ENCODE data around the gene DUSP6. TPM values are rescaled to one million over a fixed set of nuclear protein-coding genes. Genes with fewer than 3 reads are reported as not detected.

The DUSP6 gene
- total and polyA plus RNA-seq, 9 of the 15 experiments (the other 6 are each of a cell fraction or from before 2014, with no cell fraction given), result 0.04 to 0.60 (median 0.08) TPM; not detected in 2

- peak overlapping the region; percentile 65; the same call in 2 of the 3 replicates for H3K27ac ChIP-seq (ENCODE audit: extremely low read depth, low read depth, low read length)
- DNase-seq (ENCODE audit: extremely low read depth in 1 of 4, low spot score in 3 of 4) (no peak), ATAC-seq (no peak; the same call in 2 of the 3 replicates), FAIRE-seq (no peak)
- intact Hi-C loops (cut with micrococcal nuclease), result no loop called here
- H3K4me3 ChIP-seq, result no peak overlapping the region
- ChIA-PET CTCF (ENCODE audit: low intra/inter-chr PET ratio) (no interaction called here), POLR2A (interaction anchor here (0.7 kb wide), 1 partner anchor 149 kb away, joined by 3 read pairs; no protein-coding TSS in a partner anchor)
- no peaks in the 10 kb centered on the region for H4K20me1 ChIP-seq (replicated peaks; ENCODE audit: control insufficient read depth, insufficient read depth, low read length)
- no TSS peak for BruUV-seq (replicated peaks)
- H3K79me2 ChIP-seq (ENCODE audit: control insufficient read depth, insufficient read depth, low read length), result no peaks in the 10 kb centered on the region
- in situ Hi-C loops (cut with MboI), result no loop called here
- H2AFZ ChIP-seq (ENCODE audit: low read depth, low read length), result peak overlapping the region; percentile 78
- peak overlapping the region; percentile 36 to 62; a peak in 2 of 4 replicates for H3K9ac ChIP-seq (ENCODE audit: insufficient read depth in 1 of 2, low read depth in 2 of 2, low read length in 2 of 2)
- peaks cover 0 to 26% of the 10 kb centered on the region in 2 experiments for H3K4me1 ChIP-seq (replicated peaks in 1 of 2; ENCODE audit: control insufficient read depth in 2 of 2, insufficient read depth in 2 of 2, low read length in 2 of 2)
- peak overlapping the region; percentile 63 for H3K4me2 ChIP-seq (ENCODE audit: insufficient read depth, low read length)
- no peaks in the 10 kb centered on the region for H3K9me1 ChIP-seq (ENCODE audit: control insufficient read depth, insufficient read depth, low read length)
- no peaks in the 10 kb centered on the region for H3K36me3 ChIP-seq (ENCODE audit: control insufficient read depth, insufficient read depth, low read length)
- no peaks in the 10 kb centered on the region; a peak in 1 of 5 replicates for H3K27me3 ChIP-seq (ENCODE audit: control insufficient read depth in 2 of 2, insufficient read depth in 2 of 2, low read length in 2 of 2)
- WGBS (ENCODE audit: insufficient coverage, low coverage, missing lambda C conversion rate), result 5% methylated on average over 8 of the region's 8 CpGs
- H3K9me3 ChIP-seq (replicated peaks; ENCODE audit: control insufficient read depth, insufficient read depth, low read depth, low read length), result no peaks in the 10 kb centered on the region
- TF ChIP-seq C11orf30 (IDR thresholded peaks at IDR 0.05; ENCODE audit: low read depth) (no peak), PBX2 (CRISPR knock-in tag; IDR thresholded peaks at IDR 0.05; ENCODE audit: low read depth) (no peak), PBX2 (tag; conservative IDR thresholded peaks at IDR 0.05; ENCODE audit: low read depth) (no peak), SMAD1 (IDR thresholded peaks at IDR 0.05; ENCODE audit: low read depth, low read length, partially characterized antibody) (no peak), PML (IDR thresholded peaks at IDR 0.05; ENCODE audit: low read length) (no peak), CHAMP1 (IDR thresholded peaks at IDR 0.05) (no peak), POLR2AphosphoS5 (IDR thresholded peaks at IDR 0.05; ENCODE audit: control insufficient read depth, insufficient read depth, low read depth, low read length) (no peak), ZNF507 (tag; conservative IDR thresholded peaks at IDR 0.05) (no peak), ZKSCAN8 (CRISPR knock-in tag; IDR thresholded peaks at IDR 0.05) (peak; percentile 82; the same call in 1 of the 2 replicates), FUS (optimal IDR thresholded peaks at IDR 0.05; ENCODE audit: low read depth, low read length) (no peak), CTBP1 (IDR thresholded peaks at IDR 0.05; ENCODE audit: borderline replicate concordance) (no peak), SMAD2 (IDR thresholded peaks at IDR 0.05; ENCODE audit: low read depth, low read length) (no peak), GTF2E2 (tag; IDR thresholded peaks at IDR 0.05) (peak; percentile 88), ZNF778 (CRISPR knock-in tag; IDR thresholded peaks at IDR 0.05) (no peak), BRD4 (IDR thresholded peaks at IDR 0.05) (no peak)
- TF ChIP-seq, protein P1, sequence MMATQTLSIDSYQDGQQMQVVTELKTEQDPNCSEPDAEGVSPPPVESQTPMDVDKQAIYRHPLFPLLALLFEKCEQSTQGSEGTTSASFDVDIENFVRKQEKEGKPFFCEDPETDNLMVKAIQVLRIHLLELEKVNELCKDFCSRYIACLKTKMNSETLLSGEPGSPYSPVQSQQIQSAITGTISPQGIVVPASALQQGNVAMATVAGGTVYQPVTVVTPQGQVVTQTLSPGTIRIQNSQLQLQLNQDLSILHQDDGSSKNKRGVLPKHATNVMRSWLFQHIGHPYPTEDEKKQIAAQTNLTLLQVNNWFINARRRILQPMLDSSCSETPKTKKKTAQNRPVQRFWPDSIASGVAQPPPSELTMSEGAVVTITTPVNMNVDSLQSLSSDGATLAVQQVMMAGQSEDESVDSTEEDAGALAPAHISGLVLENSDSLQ (IDR thresholded peaks at IDR 0.05), result no peak
These were observed 5.5 kb downstream of the DUSP6 start for GRCh38 chr12:89346741-89347324.

Measured in K562 (cell line).